Glomerular endothelial cell (primary cell): ENCODE measurements around the gene INSR. TPM values are rescaled to one million over a fixed set of nuclear protein-coding genes. Genes with fewer than 3 reads are reported as not detected.

Experiments
- DNase-seq: peaks from one replicate; pipeline ENCODE4 v3.0.0-alpha.2; 2011; ENCODE audit warnings: low read depth, low spot score; ENCODE audit errors: extremely low read depth
- total RNA-seq: library from RNA; depleted of rRNA; stranded (reverse); fragments of >200 nt; gene quantifications from 2 replicates; pipeline ENCODE4 v1.2.3, GENCODE V29; 2015

INSR gene
- total RNA-seq, 1 donor from 2014 or later, result 134 TPM

DNA sequence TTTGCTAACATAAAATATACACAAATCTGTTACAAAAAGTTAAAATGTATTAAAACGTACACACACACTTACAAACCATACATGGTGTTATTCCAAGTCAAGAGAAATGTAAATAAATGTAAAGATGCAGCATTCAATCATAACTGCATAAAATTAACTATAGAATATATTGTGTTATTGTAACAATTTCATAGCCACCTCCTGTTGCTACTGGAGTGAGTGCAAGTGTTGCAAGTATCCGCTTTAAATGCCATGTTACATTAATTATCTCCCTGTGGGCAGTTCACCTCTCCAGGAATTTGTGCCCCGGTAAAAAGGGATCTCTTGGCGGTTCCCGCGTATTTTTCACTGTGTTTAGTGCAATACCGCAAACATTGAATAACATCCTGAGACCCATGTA, 3.5 kb upstream of the INSR start:
- no peak for DNase-seq

DNA sequence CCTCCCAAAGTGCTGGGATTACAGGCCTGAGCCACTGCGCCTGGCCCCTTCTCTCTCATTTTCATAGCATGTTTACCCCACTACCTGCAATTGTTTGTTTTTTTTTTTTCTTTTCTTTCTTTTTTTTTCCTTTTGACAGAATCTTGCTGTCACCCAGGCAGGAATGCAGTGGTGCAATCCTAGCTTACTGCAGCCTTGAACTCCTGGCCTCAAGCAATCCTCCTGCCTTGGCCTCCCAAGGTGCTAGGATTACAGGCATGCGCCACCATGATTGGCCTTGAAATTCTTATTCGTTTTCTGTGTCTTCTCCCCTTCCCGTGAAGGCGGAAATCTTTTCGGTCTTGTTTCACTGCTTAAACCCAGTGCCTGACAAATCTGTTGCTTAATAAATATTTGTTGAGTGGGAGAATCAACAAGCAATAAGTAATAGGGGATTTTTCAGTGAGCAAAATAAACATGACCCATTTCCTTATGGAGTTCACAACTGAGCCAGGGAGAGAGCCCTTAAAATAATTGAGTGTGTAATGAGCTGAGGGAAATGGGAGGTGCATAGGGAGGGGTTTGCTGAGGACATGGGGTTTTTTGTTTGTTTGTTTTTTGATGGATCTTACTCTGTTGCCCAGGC, 1.8 kb upstream of the INSR start:
- DNase-seq, result no peak

DNA sequence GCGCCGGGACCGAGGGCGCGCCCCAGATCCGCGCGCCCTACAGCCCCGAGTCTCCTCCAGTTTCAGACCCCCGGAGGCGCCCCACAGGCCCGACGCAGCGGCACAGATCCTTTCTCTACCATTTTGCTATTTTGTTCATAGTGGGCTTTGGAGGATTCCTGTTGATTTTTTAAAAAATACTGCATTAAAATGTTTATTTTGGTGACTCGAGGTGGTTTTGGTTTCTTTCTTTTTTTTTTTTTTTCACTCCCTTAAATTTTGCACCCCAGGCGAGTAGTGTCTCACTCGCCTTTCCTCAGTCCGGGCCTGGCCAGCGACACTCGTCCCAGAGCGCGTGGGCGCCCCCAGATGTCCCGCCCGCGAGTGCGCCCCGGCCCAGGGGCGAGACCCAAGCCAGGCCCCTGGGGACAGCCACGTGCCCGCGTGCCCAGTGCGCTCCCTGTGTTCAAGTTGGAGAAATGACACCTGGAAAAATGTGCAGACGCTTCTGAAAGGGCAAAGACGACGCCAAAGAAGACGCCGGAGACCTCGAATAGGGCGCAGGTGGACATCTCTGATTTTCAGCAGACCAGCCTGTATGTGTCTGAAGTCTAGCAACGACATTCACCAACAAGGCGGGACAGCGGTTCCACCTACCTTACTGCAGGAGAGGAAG, 471 bp upstream of the INSR start:
- DNase-seq, result no peak

DNA sequence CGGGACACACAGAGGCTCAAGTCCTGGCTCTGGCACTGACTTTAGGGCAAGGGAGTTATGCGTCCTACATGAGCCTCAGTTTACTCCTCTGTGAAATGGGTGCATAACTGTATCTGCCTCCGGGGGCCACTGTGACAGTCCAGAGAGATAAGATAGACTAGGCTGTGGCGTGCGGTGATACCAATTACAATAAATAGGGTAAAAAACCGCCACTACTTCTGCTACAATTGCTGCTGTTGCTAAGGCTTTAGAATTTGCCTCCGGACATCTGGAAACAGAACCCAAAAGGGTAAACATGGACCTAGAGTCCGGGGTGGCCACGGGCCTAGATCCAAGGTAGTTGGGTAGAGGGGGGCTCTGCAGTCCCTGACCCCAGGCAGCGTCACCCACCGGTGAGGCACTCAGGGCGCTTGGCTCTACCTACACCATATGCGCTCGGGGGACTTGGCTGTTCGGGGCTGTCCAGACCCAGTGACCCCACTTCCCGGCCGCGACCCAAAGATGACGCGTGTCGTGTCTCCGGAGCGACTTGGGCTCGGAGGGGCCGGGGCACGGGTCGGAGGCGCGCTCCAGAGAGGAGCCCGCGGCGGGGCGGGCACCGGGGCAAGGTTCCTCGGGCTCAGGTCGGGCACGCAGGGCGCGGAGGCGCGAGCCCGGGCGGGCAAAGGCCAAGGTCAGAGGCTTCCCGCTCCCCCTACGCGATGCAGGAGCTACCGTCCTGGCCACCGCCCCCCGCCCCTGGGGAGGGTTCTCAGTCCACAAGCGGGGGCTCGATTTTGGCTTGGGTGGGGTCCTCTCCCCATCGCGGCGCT, 1.1 kb downstream of the INSR start:
- DNase-seq, result no peak

DNA sequence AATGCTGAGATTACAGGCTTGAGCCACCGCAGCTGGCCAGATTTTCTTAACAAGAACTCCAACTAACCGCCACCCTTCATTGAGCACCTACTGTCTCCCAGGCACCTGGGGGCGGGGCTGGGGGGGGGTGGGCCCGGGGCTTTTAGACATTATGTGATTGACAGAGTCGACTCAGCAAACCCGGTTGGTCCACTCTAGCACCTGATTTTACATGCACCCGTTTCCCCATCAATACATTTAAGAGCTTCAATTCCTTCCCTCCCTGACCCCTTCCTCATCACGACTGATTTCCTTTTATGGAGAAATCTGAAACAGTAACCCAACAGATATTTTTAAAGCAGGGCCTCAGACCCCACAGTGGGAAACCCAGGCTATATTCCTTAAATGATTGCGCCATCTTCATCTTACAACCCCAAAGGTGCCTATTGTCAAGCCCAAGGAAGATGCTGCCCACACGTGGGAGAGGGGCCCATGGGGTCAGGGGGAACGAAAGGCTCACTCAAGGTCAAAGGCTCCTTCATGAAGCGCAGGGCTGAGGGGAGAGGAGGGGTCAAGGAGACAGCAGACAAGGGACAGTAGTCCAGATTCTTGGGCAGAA, 1.8 kb downstream of the INSR start:
- DNase-seq, result no peak

DNA sequence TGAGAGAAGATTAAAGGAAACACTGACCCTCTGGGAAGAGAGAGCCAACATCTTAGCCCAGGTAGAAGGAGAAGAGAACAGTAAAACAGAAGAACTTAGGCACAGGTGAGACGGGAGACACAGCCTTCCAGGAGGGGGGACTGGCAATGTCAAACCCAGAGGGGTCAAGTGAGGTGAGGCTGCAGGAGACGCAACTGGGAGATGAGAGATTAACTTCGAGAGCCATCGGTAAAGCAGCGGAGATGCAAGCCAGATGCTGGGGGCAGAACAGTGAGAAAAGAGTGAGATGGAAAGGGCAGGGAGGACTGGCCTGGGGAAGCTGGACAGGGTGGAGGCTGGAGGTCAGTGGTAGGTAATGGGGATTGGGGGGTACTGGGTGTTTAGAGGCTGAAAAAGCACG, 5.2 kb downstream of the INSR start:
- no peak for DNase-seq

DNA sequence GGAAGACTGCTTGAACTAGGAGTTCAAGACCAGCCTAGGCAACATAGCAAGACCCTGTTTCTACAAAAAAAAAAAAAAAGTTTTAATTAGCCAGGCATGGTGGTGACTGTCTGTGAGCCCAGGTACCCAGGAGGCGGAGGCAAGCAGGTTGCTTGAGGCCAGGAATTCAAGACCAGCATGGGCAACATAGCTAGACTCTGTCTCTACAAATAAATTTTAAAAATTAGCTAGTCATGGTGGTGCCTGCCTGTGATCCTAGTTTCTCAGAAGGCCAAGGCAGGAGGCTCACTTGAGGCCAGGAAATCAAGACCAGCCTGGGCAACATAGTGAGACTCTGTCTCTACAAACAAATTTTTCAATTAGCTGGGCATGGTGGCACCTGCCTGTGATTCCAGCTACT, 6.1 kb downstream of the INSR start:
- DNase-seq, result no peak

DNA sequence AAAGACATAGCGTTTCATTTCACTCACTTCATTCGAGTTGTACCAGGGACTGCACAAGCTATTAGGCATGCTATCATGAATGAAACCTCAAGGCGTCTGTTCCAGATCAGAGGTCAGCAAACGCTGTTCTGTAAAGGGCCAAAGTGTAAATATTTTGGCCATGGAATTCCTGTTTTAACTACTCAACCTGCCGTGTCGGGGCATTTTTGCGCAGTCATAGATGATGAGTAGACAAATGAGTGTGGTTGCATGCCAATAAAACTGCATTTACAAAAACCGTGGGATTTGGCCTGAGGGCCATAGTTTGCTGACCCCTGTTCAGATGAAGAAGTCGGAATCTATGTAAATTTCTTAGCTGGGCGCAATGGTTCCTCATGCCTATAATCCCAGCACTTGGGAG, 6.5 kb downstream of the INSR start:
- DNase-seq, result no peak

DNA sequence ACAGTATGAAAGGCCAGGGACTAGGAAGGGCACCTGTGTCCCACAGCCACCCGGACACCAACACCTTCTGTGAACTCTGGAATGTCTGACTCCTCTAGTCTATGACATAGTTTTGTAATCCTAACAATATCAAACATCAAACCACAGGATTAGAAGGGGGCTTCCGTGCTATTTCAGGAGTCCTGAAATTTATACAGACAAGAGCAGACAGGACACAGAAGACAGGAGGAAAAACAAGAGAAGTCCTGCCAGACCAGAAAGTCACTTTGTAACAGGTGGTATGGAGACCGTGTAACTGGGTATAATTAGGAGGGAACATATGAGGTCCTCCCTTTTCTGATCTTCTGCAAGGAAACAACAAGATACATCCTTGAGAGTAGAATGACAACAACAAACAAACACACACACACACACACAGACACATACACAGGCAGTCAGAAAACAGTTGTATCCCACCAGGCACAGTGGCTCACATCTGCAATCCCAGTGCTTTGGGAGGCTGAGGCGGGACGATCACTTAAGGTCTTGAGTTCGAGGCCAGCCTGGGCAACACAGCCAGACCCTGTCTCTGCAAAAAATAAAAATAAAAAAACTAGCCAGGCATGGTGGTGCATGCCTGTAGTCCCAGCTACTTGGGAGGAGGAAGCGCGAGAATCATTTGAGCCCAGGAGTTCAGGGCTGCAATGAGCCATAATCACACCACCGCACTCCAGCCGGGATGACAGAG, 13.1 kb downstream of the INSR start:
- no peak for DNase-seq

DNA sequence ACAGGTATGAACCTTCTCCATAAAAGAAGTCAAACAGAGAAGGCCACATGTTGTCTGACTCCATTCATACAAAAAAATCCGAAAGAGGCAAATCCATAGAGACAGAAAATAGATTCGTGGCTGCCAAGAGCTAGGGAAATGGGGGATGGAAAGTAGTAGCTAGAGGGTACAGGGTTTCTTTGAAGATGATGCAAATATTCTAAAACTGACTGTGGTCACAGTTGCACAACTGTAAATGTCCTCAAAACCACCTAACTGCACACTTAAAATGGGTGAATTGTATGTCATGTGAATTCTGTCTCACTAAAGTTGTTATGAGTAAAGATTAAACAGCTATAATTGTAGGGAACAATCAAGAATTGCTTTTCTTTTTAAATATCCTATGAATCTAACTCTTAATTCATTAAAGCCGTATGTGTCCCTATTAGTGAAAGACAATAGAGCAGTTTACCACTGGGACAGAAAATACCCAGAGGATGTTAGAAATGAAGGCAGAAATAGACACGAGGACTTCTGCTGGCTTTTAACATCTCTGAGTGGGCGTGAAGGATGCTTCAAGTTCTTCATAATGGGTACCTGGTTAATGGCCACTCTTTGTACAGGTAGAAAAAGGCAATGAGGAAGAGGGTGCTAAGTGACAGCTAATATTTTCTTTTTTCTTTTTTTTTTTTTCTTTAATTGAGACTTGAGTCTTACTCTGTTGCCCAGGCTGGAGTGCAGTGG, 21.2 kb downstream of the INSR start:
- DNase-seq, result no peak

DNA sequence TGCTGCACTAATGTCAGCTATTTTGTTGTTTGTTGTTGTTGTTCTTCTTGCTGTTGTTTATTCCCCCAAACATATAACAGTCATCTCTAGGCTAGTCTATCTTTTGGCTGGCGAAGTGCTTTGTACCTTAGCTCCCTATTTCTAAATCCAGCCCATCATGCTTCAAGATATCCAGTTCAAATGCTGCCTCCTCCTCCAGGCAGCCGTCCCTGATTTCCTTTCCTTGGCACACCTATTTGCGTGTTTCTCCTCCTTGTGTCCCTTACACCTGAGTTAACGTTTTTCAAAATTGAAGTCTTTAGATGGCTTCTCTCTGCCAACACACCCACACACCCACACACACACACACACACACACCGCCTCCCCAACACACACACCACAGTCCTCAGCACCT, 25.5 kb downstream of the INSR start:
- DNase-seq, result no peak

DNA sequence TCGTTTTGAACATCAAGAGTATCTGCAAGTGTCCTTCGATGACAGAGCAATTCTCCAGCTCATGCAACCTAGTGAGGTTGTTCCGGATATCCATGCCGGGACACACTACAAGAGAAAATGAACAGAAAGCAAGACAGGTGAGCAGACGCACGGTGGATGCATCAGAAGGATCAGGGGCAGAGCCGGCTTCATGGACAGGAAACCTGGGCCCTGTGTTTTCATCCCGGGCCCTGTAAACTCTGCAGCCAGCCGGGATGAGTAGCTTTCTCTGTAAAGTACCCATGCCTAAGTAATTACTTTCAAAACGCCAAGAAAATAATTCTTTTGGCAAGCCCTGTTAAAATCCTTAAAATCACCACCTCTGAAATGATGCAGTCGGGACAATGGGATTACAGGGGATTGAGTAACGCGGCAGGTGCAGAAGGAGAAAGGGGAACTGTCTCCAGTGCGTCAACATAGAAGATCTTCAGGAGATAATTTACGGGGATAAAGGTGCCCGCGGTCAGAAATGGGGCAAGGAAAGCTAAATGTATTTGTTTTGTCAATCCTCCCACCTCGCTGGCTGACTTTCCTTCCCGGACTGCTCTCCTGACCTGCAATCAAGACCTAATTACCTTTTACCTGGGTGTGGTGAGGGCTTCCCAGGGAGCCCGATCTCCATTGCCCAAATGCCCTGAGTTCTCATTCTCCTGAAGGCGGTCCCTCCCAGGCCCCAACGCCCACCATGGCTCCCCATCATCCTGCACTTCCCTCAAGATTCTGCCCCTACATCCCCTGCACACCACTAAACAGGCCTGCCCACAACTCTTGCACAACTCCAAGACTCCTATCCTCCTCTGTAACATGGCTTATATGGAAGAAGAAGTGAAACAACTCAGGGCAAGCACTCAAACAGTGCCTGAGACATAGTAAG, 26.2 kb downstream of the INSR start:
- DNase-seq, result no peak

DNA sequence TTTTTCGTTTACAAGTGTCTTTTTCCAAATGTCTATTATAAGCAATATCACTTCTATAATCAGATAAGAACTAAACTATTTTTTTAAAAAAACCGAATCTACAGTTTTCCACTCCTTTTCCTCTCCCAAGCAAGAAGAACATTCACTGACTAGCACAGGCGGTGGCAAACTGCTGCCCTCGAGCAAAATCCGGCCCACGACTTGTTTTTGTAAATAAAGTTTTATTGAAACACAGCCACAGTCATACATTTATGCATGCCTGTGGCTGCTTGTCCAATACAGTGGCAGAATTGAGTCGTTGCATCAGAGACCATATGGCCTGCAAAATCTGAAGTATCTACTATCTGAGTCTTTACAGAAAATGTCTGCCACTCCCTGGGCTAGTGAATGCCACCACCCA, 27.4 kb downstream of the INSR start:
- DNase-seq, result no peak

DNA sequence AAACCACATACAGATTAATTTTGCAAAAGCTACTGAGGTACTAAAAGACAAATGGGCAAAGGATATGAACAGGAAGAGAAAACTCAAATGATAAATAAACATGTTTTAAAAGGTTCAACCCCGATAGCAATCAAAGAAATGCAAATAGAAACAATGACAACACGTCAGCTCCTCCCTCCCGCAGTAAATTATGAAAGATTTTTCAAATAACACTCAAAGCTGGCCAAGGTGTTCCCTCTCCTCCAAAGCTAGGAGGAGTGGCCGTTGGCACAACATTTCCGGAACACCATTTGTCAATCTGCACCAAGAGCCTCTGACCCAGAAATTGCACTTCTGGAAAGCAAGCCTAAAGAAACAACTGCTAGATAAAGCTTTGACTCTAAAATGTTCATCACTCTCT, 28.3 kb downstream of the INSR start:
- DNase-seq, result no peak

DNA sequence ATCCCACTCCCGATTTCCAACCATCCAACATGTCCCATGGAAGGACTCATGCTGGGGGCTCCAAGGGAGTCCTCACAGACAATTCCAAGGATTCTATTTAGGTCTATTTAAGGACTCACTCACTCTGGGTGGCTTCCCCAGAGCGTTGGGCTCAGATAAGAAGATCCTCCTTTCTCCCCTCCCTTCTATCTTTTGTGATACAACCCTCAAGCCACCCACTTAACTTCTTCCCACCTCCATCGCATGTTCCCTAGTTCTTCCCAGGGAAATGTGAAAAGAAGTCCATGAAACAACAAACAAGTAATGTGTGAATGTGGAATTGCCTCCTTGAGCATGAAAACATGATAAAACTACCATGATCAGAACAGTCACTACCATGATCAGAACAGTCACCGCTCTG, 29.4 kb downstream of the INSR start:
- no peak for DNase-seq

DNA sequence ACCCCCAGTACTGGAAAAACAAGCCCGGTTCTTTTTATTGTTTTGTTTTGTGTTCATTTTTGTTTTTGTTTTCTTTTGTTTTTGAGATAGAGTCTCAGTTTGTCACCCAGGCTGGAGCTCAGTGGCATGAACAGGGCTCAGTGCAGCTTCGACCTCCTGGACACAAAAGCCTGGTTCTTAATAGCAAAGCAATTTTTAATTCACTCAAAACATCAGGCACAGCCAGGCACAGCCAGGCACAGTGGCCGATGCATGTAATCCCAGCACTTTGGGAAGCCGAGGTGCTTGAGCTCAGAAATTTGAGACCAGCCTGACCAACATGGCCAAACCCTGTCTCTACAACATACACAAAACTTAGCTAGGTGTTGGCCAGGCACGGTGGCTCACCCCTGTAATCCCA, 30.7 kb downstream of the INSR start:
- DNase-seq, result no peak

DNA sequence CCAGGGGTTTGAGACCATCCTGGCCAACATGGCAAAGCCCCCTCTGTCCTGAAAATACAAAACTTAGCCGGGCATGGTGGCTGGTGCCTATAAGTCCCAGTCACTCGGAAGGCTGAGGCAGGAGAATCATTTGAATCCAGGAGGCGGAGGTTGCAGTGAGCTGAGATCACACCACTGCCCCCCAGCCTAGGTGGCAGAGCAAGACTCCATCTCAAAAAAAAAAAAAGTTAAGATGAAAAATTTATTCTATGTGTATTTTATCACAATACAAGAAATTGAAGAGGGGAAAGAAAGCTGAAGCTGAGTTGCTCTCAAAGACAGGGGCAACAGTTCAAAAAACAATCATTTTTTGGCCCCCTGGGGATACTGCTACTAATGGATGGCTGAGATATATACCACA, 31.1 kb downstream of the INSR start:
- DNase-seq, result no peak

DNA sequence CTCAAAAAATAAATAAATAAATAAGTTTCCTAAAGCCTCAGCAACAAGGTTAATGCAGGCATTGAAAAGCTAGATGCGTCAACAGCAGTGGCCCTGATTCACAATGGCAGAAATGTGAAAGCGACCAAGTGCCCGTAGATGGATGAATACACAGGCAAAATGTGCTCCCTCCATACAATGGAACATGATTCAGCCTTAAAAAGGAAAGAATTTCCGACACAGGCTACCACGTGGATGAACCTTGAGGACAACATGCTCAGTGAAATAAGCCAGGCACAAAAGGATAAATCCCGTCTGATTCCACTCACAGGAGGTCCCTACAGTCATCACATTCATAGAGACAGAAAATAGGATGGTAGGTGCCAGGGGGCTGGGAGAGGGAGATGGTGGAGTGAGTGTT, 31.7 kb downstream of the INSR start:
- DNase-seq, result no peak

DNA sequence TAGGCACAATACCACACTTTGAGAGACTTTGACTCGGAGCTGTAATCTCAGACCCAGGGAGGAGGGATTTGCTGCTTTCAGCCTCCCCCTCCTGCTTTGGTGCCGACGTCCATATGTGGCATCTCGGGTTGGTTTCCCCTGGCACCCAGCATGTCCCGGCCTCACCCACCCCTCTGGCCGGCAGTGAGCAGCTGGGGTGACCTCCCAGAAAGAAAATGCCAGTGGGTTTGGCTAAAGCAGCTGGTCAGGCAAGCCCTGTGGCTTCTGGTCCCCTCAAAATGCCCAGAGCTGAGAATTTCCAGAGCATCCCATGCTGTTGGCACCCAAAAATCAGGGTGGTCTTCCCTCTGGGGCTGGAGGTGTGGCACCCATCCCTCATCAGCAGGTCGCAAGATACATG, 34.1 kb downstream of the INSR start:
- DNase-seq, result no peak
